Measurements from ENCODE around the gene SLC13A2.

- TF ChIP-seq POLR2A (IDR thresholded peaks at IDR 0.05) = no peak
- TF ChIP-seq, protein P1, sequence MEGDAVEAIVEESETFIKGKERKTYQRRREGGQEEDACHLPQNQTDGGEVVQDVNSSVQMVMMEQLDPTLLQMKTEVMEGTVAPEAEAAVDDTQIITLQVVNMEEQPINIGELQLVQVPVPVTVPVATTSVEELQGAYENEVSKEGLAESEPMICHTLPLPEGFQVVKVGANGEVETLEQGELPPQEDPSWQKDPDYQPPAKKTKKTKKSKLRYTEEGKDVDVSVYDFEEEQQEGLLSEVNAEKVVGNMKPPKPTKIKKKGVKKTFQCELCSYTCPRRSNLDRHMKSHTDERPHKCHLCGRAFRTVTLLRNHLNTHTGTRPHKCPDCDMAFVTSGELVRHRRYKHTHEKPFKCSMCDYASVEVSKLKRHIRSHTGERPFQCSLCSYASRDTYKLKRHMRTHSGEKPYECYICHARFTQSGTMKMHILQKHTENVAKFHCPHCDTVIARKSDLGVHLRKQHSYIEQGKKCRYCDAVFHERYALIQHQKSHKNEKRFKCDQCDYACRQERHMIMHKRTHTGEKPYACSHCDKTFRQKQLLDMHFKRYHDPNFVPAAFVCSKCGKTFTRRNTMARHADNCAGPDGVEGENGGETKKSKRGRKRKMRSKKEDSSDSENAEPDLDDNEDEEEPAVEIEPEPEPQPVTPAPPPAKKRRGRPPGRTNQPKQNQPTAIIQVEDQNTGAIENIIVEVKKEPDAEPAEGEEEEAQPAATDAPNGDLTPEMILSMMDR (IDR thresholded peaks at IDR 0.05) = no peak
Observed at GRCh38 chr17:28511858-28512461, 38.5 kb downstream of the SLC13A2 start.

Data from body of pancreas (tissue), 4 donors.